Iris pigment epithelial cell (primary cell): ENCODE measurements around the gene RDH12.
A peak's percentile ranks its signal among the peaks of the same experiment; 100 is the strongest.
"Not testable (repeated sequence)": the region's sequence is repeated elsewhere in the genome, so short reads cannot be mapped to it uniquely, and the experiment has no call there.

Experiments used
- DNase-seq: peaks from one replicate; pipeline ENCODE4 v3.0.0-alpha.2; 2011; ENCODE audit warnings: low read depth

The RDH12 gene

GRCh38 chr14:67705211-67705610 is 3.5 kb downstream of the RDH12 start:
- DNase-seq, result no peak

- DNase-seq, result not testable (repeated sequence)
Measured at GRCh38 chr14:67709346-67709745, 7.7 kb downstream of the RDH12 start.

- DNase-seq, result not testable (repeated sequence)
Measured at GRCh38 chr14:67709796-67710195, 8.1 kb downstream of the RDH12 start.

GRCh38 chr14:67710209-67710608 is 8.5 kb downstream of the RDH12 start:
- no peak for DNase-seq

- no peak for DNase-seq
Measured at GRCh38 chr14:67717048-67717447, 15.4 kb downstream of the RDH12 start.

- no peak for DNase-seq
Measured at GRCh38 chr14:67718265-67718664, 16.6 kb downstream of the RDH12 start.

GRCh38 chr14:67719385-67719784 is 17.7 kb downstream of the RDH12 start:
- DNase-seq, result not testable (repeated sequence)

GRCh38 chr14:67719866-67720265 is 18.2 kb downstream of the RDH12 start:
- DNase-seq, result no peak

- no peak for DNase-seq
Measured at GRCh38 chr14:67721875-67722274, 20.2 kb downstream of the RDH12 start.

GRCh38 chr14:67722293-67722692 is 20.6 kb downstream of the RDH12 start:
- DNase-seq, result peak; percentile 56

- DNase-seq, result no peak
Measured at GRCh38 chr14:67725171-67725570, 23.5 kb downstream of the RDH12 start.

GRCh38 chr14:67727361-67727760 is 25.7 kb downstream of the RDH12 start:
- no peak for DNase-seq

- no peak for DNase-seq
Measured at GRCh38 chr14:67728258-67728657, 26.6 kb downstream of the RDH12 start.

GRCh38 chr14:67729072-67729885 is 27.6 kb downstream of the RDH12 start:
- no peak for DNase-seq

- no peak for DNase-seq
Measured at GRCh38 chr14:67733616-67734015, 31.9 kb downstream of the RDH12 start.

GRCh38 chr14:67734675-67735074 is 33.0 kb downstream of the RDH12 start:
- peak; percentile 7 for DNase-seq

GRCh38 chr14:67735336-67736147 is 33.9 kb downstream of the RDH12 start:
- DNase-seq, result no peak

GRCh38 chr14:67736771-67737170 is 35.1 kb downstream of the RDH12 start:
- no peak for DNase-seq

- peak; percentile 94 for DNase-seq
Measured at GRCh38 chr14:67738740-67739504, 37.2 kb downstream of the RDH12 start.

GRCh38 chr14:67744046-67744445 is 42.4 kb downstream of the RDH12 start:
- DNase-seq, result no peak

- no peak for DNase-seq
Measured at GRCh38 chr14:67746927-67747326, 45.2 kb downstream of the RDH12 start.

GRCh38 chr14:67748312-67748711 is 46.6 kb downstream of the RDH12 start:
- no peak for DNase-seq
